K562 (cell line): ENCODE measurements around the gene IL17RA.

Experiments used
- DPF2 ChIP-seq: fragments of 450-650 bp; IDR thresholded peaks from 2 replicates; pipeline ENCODE4 v1.6.1; 2016
- ELF2 ChIP-seq: fragments of 250-450 bp; sonication (Bioruptor Pico); IDR thresholded peaks from 2 replicates; pipeline ENCODE4 v1.5.0; 2021; ENCODE audit warnings: mild to moderate bottlenecking
- FOXA3 ChIP-seq, 2 experiments: fragments of 450-650 bp in 1 of 2; sonication (generic) in 1 of 2; formaldehyde crosslinking; IDR thresholded peaks in 1 of 2; conservative IDR thresholded peaks in 1 of 2; 2 replicates each; pipeline versions ENCODE4 v1.4.0 to v1.8.0; 2020 to 2022; ENCODE audit warnings: mild to moderate bottlenecking in 2 of 2, missing genetic modification reagents in 1 of 2
- NFXL1 ChIP-seq: fragments of 450-650 bp; formaldehyde crosslinking; IDR thresholded peaks from 2 replicates; pipeline ENCODE4 v1.4.0; 2021; ENCODE audit warnings: mild to moderate bottlenecking
- ZNF644 ChIP-seq: fragments of 200-800 bp; sonication (Bioruptor generic); IDR thresholded peaks from 2 replicates; pipeline ENCODE4 v1.6.1; 2016; ENCODE audit warnings: low read depth, missing genetic modification characterization, missing compliant biosample characterization
- TF ChIP-seq, protein P1 (sequence below): sonication (generic); formaldehyde crosslinking; IDR thresholded peaks from 2 replicates; pipeline ENCODE4 v1.8.0; 2022; ENCODE audit warnings: missing genetic modification reagents, mild to moderate bottlenecking, moderate library complexity, borderline replicate concordance
- TF ChIP-seq, protein P2 (sequence below), 3 experiments: IDR thresholded peaks in 2 of 3; conservative IDR thresholded peaks in 1 of 3; 2 replicates each; pipeline ENCODE4 v1.5.1; 2011 to 2012; ENCODE audit warnings: low read length in 3 of 3, mild to moderate bottlenecking in 3 of 3, control low read depth in 2 of 3, improper control_type of control experiment in 1 of 3, inconsistent platforms in 1 of 3, low read depth in 1 of 3, mixed read lengths in 1 of 3, moderate library complexity in 1 of 3; ENCODE audit not compliant: insufficient read depth in 2 of 3

DNA sequence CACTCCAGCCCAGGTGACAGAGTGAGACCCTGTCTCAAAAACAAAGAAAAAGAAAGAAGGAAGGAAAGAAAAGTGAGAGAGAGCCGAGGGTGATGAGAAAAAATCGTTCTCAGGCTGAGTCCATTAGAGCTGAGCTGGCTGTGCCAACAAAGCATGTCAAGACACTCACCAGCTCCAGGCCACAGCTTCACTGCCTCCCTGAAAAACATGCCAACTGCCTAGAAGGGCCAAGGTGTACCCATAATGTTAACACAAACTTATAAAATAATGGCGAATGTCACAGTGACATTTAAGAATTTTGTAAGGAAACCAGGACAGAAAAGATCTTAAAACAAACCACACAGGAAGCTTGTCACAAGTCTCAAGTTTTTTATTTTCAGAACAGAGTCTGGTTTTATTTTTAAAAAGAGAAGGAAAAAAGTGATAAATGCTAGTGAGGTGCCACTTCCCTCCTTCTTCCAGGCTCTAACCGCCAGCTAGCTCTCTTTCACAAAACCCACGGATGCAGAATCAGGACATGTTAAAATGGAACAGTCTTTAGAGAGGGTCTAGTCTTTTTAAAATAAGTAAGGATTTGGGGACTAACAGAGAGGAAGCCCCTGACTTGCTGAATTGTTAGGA lies 31.3 kb downstream of the IL17RA start:
- TF ChIP-seq, protein P1, sequence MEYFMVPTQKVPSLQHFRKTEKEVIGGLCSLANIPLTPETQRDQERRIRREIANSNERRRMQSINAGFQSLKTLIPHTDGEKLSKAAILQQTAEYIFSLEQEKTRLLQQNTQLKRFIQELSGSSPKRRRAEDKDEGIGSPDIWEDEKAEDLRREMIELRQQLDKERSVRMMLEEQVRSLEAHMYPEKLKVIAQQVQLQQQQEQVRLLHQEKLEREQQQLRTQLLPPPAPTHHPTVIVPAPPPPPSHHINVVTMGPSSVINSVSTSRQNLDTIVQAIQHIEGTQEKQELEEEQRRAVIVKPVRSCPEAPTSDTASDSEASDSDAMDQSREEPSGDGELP (CRISPR knock-in tag), result no peak
- TF ChIP-seq, protein P2, sequence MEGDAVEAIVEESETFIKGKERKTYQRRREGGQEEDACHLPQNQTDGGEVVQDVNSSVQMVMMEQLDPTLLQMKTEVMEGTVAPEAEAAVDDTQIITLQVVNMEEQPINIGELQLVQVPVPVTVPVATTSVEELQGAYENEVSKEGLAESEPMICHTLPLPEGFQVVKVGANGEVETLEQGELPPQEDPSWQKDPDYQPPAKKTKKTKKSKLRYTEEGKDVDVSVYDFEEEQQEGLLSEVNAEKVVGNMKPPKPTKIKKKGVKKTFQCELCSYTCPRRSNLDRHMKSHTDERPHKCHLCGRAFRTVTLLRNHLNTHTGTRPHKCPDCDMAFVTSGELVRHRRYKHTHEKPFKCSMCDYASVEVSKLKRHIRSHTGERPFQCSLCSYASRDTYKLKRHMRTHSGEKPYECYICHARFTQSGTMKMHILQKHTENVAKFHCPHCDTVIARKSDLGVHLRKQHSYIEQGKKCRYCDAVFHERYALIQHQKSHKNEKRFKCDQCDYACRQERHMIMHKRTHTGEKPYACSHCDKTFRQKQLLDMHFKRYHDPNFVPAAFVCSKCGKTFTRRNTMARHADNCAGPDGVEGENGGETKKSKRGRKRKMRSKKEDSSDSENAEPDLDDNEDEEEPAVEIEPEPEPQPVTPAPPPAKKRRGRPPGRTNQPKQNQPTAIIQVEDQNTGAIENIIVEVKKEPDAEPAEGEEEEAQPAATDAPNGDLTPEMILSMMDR (IDR thresholded peaks at IDR 0.05 in 2 of 3, conservative IDR thresholded peaks at IDR 0.05 in 1 of 3; ENCODE audit: insufficient read depth in 2 of 3, low read depth in 1 of 3, low read length in 3 of 3), result no peak
- TF ChIP-seq ELF2 (CRISPR knock-in tag), result no peak
- no peak for TF ChIP-seq ZNF644 (tag)
- no peak for TF ChIP-seq FOXA3 (CRISPR knock-in tag; conservative IDR thresholded peaks at IDR 0.05 in 1 of 2, IDR thresholded peaks at IDR 0.05 in 1 of 2)
- no peak for TF ChIP-seq DPF2
- TF ChIP-seq NFXL1 (CRISPR knock-in tag), result no peak
